ENCODE measurements around the gene NEK7. TPM values are rescaled to one million over a fixed set of nuclear protein-coding genes. Genes with fewer than 3 reads are reported as not detected.

NEK7 gene
- total RNA-seq, 2 donors from 2014 or later = 24.2 to 26.8 TPM

DNA sequence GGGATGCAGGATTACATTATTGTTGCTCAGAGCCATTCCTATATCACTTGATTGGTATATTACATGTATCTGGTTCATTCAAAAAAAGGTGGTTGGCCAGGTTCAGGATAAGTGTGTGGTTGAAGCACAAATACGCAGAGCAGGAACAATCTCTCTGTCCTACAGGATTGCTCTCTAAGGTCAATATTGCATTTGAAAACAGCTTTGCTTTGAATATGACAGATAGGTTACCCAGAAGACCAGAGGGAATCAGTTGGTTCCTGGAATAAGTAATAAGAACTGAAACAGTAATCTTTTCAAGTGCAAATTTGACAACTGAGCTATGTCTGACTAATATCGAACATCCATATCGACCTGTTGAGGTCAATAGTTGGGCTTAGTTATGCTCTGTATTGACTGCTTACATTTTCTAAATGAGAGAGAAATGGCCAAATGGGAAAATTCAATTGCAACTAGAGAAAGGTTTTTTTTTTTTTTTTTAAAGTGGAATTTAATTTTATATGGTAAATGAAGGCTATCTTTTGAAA, 206.9 kb downstream of the NEK7 start:
- Mint-ChIP-seq H3K27me3 (ENCODE audit: insufficient read depth) (no peaks in the 10 kb centered on the region), H3K27ac (no peak overlapping the region), H3K36me3 (ENCODE audit: low read depth) (no peaks in the 10 kb centered on the region)

DNA sequence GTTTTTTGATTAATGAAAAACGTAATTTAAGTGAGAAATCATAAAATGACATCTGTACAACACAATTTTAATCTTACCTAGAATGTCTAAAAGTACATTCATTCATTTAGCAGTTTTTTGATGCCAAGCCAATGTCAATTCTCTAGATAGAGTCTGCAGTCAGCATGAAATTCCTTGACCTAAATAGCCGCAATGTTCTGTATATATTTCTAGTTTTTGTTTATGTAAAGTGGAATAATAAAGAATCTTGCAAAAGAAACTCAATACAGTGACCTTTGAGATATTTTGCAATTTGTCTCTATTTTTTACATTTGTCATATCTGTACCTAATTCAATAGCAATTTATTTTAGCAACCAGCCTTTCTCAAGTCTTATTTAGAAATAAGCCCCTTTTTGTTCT, 207.7 kb downstream of the NEK7 start:
- Mint-ChIP-seq H3K4me1 (peaks cover 2% of the 10 kb centered on the region), H3K36me3 (ENCODE audit: low read depth) (no peaks in the 10 kb centered on the region), H3K27me3 (ENCODE audit: insufficient read depth) (no peaks in the 10 kb centered on the region), H3K27ac (no peak overlapping the region), H3K4me3 (no peak overlapping the region), H3K9me3 (peaks cover 4% of the 10 kb centered on the region)
- Histone ChIP-seq H3K4me1 (ENCODE audit: control insufficient read depth, insufficient read depth, low read length) (peaks cover 2% of the 10 kb centered on the region), H3K27ac (ENCODE audit: low read depth, low read length) (no peak overlapping the region), H3K36me3 (ENCODE audit: control insufficient read depth, insufficient read depth, low read length) (no peaks in the 10 kb centered on the region), H3K4me3 (ENCODE audit: low read length) (no peak overlapping the region), H3K9me3 (ENCODE audit: control insufficient read depth, low read length) (peaks cover 4% of the 10 kb centered on the region), H3K27me3 (ENCODE audit: control insufficient read depth, insufficient read depth, low read length, poor library complexity, severe bottlenecking) (no peaks in the 10 kb centered on the region), H3K9ac (ENCODE audit: extremely low read depth, low read length, poor library complexity, severe bottlenecking) (no peak overlapping the region)
- DNase-seq = no peak
- TF ChIP-seq, protein P1, sequence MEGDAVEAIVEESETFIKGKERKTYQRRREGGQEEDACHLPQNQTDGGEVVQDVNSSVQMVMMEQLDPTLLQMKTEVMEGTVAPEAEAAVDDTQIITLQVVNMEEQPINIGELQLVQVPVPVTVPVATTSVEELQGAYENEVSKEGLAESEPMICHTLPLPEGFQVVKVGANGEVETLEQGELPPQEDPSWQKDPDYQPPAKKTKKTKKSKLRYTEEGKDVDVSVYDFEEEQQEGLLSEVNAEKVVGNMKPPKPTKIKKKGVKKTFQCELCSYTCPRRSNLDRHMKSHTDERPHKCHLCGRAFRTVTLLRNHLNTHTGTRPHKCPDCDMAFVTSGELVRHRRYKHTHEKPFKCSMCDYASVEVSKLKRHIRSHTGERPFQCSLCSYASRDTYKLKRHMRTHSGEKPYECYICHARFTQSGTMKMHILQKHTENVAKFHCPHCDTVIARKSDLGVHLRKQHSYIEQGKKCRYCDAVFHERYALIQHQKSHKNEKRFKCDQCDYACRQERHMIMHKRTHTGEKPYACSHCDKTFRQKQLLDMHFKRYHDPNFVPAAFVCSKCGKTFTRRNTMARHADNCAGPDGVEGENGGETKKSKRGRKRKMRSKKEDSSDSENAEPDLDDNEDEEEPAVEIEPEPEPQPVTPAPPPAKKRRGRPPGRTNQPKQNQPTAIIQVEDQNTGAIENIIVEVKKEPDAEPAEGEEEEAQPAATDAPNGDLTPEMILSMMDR (conservative IDR thresholded peaks at IDR 0.05) = no peak
- 95% methylated on average over 2 of the region's 2 CpGs; no CpG with 5 or more reads in 1 of the 2 experiments for WGBS, 2 experiments (ENCODE audit: insufficient coverage in 1 of 2, insufficient read length in 1 of 2)

More for the DNA sequence above, 206.9 kb downstream of the NEK7 start:
- Histone ChIP-seq H3K4me1 (ENCODE audit: control insufficient read depth, insufficient read depth, low read length) (peaks cover 2% of the 10 kb centered on the region), H3K4me3 (ENCODE audit: low read length) (no peak overlapping the region), H3K9ac (ENCODE audit: extremely low read depth, low read length, poor library complexity, severe bottlenecking) (no peak overlapping the region), H3K36me3 (ENCODE audit: control insufficient read depth, insufficient read depth, low read length) (no peaks in the 10 kb centered on the region), H3K9me3 (ENCODE audit: control insufficient read depth, low read length) (peaks cover 1% of the 10 kb centered on the region), H3K27me3 (ENCODE audit: control insufficient read depth, insufficient read depth, low read length, poor library complexity, severe bottlenecking) (no peaks in the 10 kb centered on the region), H3K27ac (ENCODE audit: low read depth, low read length) (no peak overlapping the region)
- no peaks in the 10 kb centered on the region for H3K9me3 Mint-ChIP-seq
- DNase-seq = no peak
- H3K4me3 Mint-ChIP-seq = no peak overlapping the region
- TF ChIP-seq, protein P1 (conservative IDR thresholded peaks at IDR 0.05) = no peak
- WGBS, 2 experiments (ENCODE audit: insufficient coverage in 1 of 2, insufficient read length in 1 of 2) = 99 to 100% methylated on average over 3 of the region's 3 CpGs
- H3K4me1 Mint-ChIP-seq = peaks cover 2% of the 10 kb centered on the region

DNA sequence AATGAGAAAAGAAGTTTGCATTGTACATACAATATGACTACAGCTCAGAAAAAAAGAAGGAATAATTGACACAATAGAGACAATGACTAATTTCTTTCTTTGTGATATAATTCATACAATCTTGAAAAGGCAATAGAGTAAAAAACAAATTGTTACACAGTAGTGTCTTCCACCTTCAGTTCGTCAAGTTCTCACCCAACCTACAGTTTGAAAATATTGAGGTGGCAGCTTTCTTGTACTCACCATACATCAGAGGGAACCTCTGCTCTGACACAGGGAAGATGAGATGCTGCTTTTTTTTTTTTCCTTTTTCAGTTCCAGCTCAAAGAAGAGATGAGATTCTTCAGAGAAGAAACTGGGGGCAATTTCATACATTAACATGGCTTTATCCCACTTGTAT, 210.5 kb downstream of the NEK7 start:
- Mint-ChIP-seq H3K27ac (no peak overlapping the region), H3K36me3 (ENCODE audit: low read depth) (no peaks in the 10 kb centered on the region), H3K9me3 (peaks cover 4% of the 10 kb centered on the region), H3K4me3 (no peak overlapping the region), H3K4me1 (no peaks in the 10 kb centered on the region), H3K27me3 (ENCODE audit: insufficient read depth) (no peaks in the 10 kb centered on the region)
- TF ChIP-seq, protein P1 (conservative IDR thresholded peaks at IDR 0.05) = no peak
- Histone ChIP-seq H3K4me3 (ENCODE audit: low read length) (no peak overlapping the region), H3K27ac (ENCODE audit: low read depth, low read length) (no peak overlapping the region), H3K9me3 (ENCODE audit: control insufficient read depth, low read length) (peaks cover 4% of the 10 kb centered on the region), H3K36me3 (ENCODE audit: control insufficient read depth, insufficient read depth, low read length) (no peaks in the 10 kb centered on the region), H3K27me3 (ENCODE audit: control insufficient read depth, insufficient read depth, low read length, poor library complexity, severe bottlenecking) (no peaks in the 10 kb centered on the region), H3K9ac (ENCODE audit: extremely low read depth, low read length, poor library complexity, severe bottlenecking) (no peak overlapping the region), H3K4me1 (ENCODE audit: control insufficient read depth, insufficient read depth, low read length) (peaks cover 2% of the 10 kb centered on the region)
- no peak for DNase-seq
- WGBS, 2 experiments (ENCODE audit: insufficient coverage in 1 of 2, insufficient read length in 1 of 2) = 92 to 100% methylated on average over 1 of the region's 1 CpG

Measured in endodermal cell (in vitro differentiated cells).